ENCODE data around the gene DNAAF5. TPM values are rescaled to one million over a fixed set of nuclear protein-coding genes. Genes with fewer than 3 reads are reported as not detected.
"Not testable (repeated sequence)": the region's sequence is repeated elsewhere in the genome, so short reads cannot be mapped to it uniquely, and the experiment has no call there.

DNAAF5 gene
- total RNA-seq, 1 donor from 2014 or later = 30.7 TPM

DNA sequence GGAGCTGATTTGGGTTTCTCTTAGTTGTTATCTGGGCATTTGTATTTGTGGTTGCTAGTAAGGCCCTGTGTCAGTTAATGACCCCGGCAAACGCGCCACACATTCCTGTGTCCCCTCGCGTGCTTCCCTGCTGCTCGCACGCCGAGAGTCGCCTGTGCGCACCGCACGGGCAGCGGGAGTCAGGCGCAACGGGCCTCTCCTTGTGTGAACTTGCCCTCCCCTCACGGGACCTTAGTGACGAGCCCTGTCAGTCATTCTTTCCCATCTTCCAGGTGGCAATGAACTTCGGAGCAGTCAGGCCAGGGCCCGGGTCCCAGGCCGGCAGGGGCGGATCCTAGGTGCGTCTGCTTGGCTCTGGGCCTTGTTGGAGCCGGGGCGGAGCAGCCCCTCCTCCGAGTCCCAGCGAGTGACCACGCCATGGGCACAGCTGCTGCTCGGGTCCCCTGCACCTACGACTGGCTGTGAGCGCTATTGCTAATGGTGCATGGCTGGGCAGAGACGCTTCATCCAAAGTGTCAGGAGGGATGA lies 13.0 kb downstream of the DNAAF5 start:
- Mint-ChIP-seq H3K9me3 (ENCODE audit: unreplicated experiment) (no peaks in the 10 kb centered on the region), H3K36me3 (ENCODE audit: low read depth, unreplicated experiment) (peaks cover 18% of the 10 kb centered on the region)

DNA sequence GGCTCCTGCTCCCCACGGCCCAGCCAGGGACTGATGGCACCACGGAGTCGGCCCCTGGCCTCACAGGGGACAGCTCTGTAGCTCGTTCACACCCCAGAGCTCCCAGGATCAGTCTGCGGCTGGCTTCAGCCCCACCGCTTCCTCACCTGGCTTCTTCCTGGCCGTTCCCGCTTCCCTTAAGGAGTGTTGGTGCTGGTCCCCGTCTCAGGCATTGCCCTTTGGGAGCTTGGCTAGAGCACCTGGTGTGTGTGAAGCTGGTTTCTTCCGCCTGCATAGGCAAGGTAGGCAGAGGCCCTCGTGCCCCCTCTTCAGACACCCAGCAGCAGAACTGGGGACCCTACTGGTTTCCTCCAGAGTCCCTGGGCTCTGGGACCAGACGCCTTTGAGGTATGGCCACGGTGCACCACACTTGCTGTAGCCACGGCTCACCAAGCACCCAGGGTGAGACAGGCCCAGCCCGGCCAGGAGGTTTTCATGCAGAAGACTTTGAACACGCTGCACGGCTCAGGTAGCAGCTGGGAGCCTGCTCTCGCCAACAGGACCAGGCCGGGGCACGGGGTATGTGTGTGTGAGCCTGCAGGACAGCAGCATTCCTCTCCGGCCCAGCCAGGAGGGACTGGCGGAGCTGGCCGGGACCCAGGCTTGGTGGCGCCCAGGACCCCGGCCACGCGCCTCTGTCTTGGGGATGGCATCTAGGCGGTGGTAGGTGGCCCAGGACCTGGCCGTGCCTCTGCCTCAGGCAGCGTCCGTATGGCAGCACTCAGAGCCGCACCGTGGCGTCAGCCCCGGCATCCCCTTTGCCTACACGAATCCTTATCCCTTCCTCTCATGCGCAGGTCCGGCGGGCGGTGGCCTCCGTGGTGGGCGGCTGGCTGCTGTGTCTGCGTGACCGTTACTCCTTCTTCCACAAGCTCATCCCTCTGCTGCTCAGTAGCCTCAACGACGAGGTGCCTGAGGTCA lies 13.8 kb downstream of the DNAAF5 start:
- H3K4me1 Mint-ChIP-seq (ENCODE audit: unreplicated experiment) = no peaks in the 10 kb centered on the region
- H3K27me3 Mint-ChIP-seq (ENCODE audit: unreplicated experiment) = no peaks in the 10 kb centered on the region
- no peak overlapping the region for H3K27ac Mint-ChIP-seq (ENCODE audit: unreplicated experiment)
- H3K4me3 Mint-ChIP-seq (ENCODE audit: unreplicated experiment) = peak overlapping the region; percentile 63
- DNase-seq (ENCODE audit: low spot score) = no peak
- H3K9me3 Mint-ChIP-seq (ENCODE audit: unreplicated experiment) = no peaks in the 10 kb centered on the region
- TF ChIP-seq, protein P1, sequence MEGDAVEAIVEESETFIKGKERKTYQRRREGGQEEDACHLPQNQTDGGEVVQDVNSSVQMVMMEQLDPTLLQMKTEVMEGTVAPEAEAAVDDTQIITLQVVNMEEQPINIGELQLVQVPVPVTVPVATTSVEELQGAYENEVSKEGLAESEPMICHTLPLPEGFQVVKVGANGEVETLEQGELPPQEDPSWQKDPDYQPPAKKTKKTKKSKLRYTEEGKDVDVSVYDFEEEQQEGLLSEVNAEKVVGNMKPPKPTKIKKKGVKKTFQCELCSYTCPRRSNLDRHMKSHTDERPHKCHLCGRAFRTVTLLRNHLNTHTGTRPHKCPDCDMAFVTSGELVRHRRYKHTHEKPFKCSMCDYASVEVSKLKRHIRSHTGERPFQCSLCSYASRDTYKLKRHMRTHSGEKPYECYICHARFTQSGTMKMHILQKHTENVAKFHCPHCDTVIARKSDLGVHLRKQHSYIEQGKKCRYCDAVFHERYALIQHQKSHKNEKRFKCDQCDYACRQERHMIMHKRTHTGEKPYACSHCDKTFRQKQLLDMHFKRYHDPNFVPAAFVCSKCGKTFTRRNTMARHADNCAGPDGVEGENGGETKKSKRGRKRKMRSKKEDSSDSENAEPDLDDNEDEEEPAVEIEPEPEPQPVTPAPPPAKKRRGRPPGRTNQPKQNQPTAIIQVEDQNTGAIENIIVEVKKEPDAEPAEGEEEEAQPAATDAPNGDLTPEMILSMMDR (IDR thresholded peaks at IDR 0.05; ENCODE audit: unreplicated experiment) = no peak
- H3K36me3 Mint-ChIP-seq (ENCODE audit: low read depth, unreplicated experiment) = peaks cover 24% of the 10 kb centered on the region

More for the DNA sequence above, 13.0 kb downstream of the DNAAF5 start:
- Mint-ChIP-seq H3K27me3 (ENCODE audit: unreplicated experiment) (no peaks in the 10 kb centered on the region), H3K27ac (ENCODE audit: unreplicated experiment) (no peak overlapping the region), H3K4me1 (ENCODE audit: unreplicated experiment) (no peaks in the 10 kb centered on the region), H3K4me3 (ENCODE audit: unreplicated experiment) (no peak overlapping the region)
- DNase-seq (ENCODE audit: low spot score) = no peak
- TF ChIP-seq, protein P1 (IDR thresholded peaks at IDR 0.05; ENCODE audit: unreplicated experiment) = no peak

DNA sequence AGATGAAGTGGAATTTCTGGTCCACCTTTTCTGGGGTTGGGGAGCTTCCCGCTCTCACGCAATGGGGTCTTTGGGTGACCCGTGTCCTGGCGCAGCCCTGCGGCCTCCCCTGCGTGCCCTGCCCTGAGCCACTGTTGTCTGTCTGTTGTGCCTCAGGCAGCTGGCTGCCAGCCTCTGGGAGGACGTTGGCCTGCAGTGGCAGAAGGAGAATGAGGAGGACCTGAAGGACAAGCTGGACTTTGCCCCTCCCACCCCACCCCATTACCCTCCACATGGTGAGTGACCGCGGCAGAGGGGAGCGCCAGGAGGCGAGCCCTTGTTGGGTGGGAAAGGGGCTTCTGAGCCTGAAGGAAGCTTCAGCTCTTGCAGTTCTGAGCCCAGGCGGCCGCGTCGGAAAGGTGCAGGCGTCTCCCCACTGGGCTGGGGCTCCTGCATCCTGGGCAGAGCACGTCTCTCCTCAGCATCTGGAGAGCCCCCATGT lies 14.7 kb downstream of the DNAAF5 start:
- no peaks in the 10 kb centered on the region for H3K4me1 Mint-ChIP-seq (ENCODE audit: unreplicated experiment)
- TF ChIP-seq, protein P1 (IDR thresholded peaks at IDR 0.05; ENCODE audit: unreplicated experiment) = no peak
- no peaks in the 10 kb centered on the region for H3K27me3 Mint-ChIP-seq (ENCODE audit: unreplicated experiment)
- peaks cover 32% of the 10 kb centered on the region for H3K36me3 Mint-ChIP-seq (ENCODE audit: low read depth, unreplicated experiment)
- DNase-seq (ENCODE audit: low spot score) = no peak
- H3K9me3 Mint-ChIP-seq (ENCODE audit: unreplicated experiment) = no peaks in the 10 kb centered on the region
- H3K4me3 Mint-ChIP-seq (ENCODE audit: unreplicated experiment) = peak overlapping the region; percentile 63
- no peak overlapping the region for H3K27ac Mint-ChIP-seq (ENCODE audit: unreplicated experiment)

DNA sequence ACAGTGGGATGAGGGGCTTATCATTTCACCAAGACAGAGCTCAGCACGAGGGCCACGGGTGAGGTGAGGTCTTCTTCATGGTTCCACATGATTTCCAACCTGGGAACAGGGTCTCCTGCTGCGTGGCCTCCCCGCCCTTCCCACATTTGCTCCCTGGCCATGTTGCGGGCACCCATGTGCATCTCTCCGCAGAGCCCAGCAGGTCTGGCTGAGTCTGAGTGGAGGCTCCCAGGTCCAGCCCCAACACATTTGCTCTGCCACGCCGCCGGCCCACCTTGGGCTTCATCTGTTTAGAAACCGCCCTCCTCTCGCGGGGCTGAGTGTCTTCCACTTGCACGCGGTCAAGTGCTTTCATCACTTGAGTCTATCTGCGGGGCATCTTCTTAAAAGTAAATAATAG lies 15.4 kb downstream of the DNAAF5 start:
- Mint-ChIP-seq H3K27me3 (ENCODE audit: unreplicated experiment) (no peaks in the 10 kb centered on the region), H3K9me3 (ENCODE audit: unreplicated experiment) (no peaks in the 10 kb centered on the region), H3K4me1 (ENCODE audit: unreplicated experiment) (no peaks in the 10 kb centered on the region), H3K27ac (ENCODE audit: unreplicated experiment) (peak overlapping the region; percentile 13), H3K4me3 (ENCODE audit: unreplicated experiment) (no peak overlapping the region), H3K36me3 (ENCODE audit: low read depth, unreplicated experiment) (peaks cover 32% of the 10 kb centered on the region)
- DNase-seq (ENCODE audit: low spot score) = no peak
- TF ChIP-seq, protein P1 (IDR thresholded peaks at IDR 0.05; ENCODE audit: unreplicated experiment) = no peak

DNA sequence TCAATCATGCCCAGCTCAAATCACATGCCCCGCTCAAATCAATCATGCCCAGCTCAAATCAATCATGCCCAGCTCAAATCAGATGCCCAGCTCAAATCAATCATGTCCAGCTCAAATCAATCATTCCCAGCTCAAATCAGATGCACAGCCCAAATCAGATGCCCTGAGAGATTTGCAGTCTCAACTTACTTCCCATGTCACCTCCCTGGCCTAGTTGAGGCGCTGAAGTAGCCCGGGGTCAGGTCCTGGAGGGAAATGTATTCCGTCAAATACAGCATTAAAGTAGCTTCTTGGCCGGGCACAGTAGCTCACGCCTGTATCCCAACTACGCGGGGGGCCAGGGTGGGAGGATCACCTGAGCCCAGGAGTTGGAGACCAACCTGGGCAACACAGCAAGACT lies 16.3 kb downstream of the DNAAF5 start:
- no peaks in the 10 kb centered on the region for H3K9me3 Mint-ChIP-seq (ENCODE audit: unreplicated experiment)
- peak overlapping the region; percentile 61 for H3K4me3 Mint-ChIP-seq (ENCODE audit: unreplicated experiment)
- H3K27ac Mint-ChIP-seq (ENCODE audit: unreplicated experiment) = no peak overlapping the region
- no peaks in the 10 kb centered on the region for H3K4me1 Mint-ChIP-seq (ENCODE audit: unreplicated experiment)
- no peaks in the 10 kb centered on the region for H3K27me3 Mint-ChIP-seq (ENCODE audit: unreplicated experiment)
- TF ChIP-seq, protein P1 (IDR thresholded peaks at IDR 0.05; ENCODE audit: unreplicated experiment) = no peak
- DNase-seq (ENCODE audit: low spot score) = no peak
- peaks cover 32% of the 10 kb centered on the region for H3K36me3 Mint-ChIP-seq (ENCODE audit: low read depth, unreplicated experiment)

DNA sequence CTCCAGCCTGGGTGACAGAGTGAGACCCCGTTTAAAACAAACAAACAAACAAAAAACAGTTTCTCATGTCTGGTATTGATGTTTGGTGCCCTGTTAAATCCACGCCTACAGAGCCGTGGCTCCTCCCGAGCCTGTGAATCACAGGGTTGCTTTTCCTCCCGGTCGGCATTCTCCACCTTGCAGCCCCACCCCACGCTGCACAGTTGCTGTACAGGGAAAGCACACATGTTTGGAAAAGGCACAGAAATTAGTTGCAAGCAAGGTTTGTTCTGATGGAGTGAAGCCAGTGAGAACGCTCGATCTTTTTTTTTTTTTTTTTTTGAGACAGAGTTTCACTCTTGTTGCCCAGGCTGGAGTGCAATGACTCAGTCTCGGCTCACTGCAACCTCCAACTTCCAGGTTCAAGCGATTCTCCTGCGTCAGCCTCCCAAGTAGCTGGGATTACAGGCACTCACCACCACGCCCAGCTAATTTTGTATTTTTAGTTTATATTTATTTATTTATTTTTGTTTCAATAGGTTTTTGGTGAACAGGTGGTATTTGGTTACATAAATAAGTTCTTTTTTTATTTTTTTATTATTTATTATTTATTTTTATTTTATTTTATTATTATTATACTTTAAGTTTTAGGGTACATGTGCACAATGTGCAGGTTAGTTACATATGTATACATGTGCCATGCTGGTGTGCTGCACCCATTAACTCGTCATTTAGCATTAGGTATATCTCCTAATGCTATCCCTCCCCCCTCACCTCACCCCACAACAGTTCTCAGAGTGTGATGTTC lies 17.0 kb downstream of the DNAAF5 start:
- not testable (repeated sequence) for H3K4me1 Mint-ChIP-seq (ENCODE audit: unreplicated experiment); H3K27ac Mint-ChIP-seq (ENCODE audit: unreplicated experiment); H3K9me3 Mint-ChIP-seq (ENCODE audit: unreplicated experiment); H3K4me3 Mint-ChIP-seq (ENCODE audit: unreplicated experiment); DNase-seq (ENCODE audit: low spot score); H3K27me3 Mint-ChIP-seq (ENCODE audit: unreplicated experiment)
- peaks cover 32% of the 10 kb centered on the region for H3K36me3 Mint-ChIP-seq (ENCODE audit: low read depth, unreplicated experiment)

Measured in endothelial cell (in vitro differentiated cells).